ENCODE measurements around the gene UBN2. TPM values are rescaled to one million over a fixed set of nuclear protein-coding genes. Genes with fewer than 3 reads are reported as not detected.

UBN2 gene
- total RNA-seq, 1 donor = 9.8 TPM

DNA sequence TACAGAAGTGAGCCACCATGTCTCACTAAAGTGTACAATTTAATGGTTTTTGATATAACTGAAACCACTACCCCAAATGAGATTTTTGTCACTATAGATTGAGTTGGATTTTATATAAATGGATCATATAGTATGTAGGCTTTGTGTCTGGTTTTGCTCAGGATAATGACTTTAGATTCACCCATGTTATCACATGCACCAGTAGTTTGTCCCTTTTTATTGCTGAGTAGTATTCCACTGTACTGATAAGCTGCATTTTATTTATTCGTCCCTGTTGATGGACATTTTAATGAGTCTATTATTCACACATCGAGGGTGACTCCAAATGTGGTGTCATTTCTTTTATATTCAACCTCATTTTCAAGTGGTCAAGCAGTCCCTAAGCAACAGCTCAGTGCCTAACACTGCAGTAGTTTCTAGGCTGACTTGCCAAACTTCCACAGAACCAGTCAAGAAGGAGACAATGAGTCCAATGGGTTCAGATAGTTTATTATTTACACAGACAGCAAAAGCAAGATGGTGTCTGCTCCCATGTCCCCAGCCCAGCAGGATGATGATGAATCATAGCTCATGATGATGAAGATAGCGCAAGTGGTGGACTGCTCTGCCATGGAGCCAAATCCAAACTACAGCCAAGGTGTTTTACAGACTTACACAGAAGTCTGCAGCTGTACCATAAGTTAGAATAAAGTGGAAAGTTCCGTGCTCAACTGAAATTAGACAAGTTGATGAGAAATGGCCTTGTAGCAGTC, 103.5 kb downstream of the UBN2 start:
- Histone ChIP-seq H3K79me2 (ENCODE audit: insufficient read depth, low read length) (no peaks in the 10 kb centered on the region), H3K27me3 (ENCODE audit: insufficient read depth, low read length) (no peaks in the 10 kb centered on the region), H3K27ac (ENCODE audit: low read depth, low read length) (no peak overlapping the region), H3K4me3 (ENCODE audit: insufficient read depth, low read length) (no peak overlapping the region), H3K4me1 (ENCODE audit: insufficient read depth, low read length) (no peaks in the 10 kb centered on the region), H3K9me3 (ENCODE audit: low read depth, low read length) (no peaks in the 10 kb centered on the region), H3K4me2 (ENCODE audit: insufficient read depth, low read length) (no peak overlapping the region), H2AFZ (ENCODE audit: low read length) (no peak overlapping the region), H4K20me1 (ENCODE audit: insufficient read depth, low read length) (no peaks in the 10 kb centered on the region), H3K36me3 (ENCODE audit: insufficient read depth, low read length) (no peaks in the 10 kb centered on the region)
- TF ChIP-seq, protein P1, sequence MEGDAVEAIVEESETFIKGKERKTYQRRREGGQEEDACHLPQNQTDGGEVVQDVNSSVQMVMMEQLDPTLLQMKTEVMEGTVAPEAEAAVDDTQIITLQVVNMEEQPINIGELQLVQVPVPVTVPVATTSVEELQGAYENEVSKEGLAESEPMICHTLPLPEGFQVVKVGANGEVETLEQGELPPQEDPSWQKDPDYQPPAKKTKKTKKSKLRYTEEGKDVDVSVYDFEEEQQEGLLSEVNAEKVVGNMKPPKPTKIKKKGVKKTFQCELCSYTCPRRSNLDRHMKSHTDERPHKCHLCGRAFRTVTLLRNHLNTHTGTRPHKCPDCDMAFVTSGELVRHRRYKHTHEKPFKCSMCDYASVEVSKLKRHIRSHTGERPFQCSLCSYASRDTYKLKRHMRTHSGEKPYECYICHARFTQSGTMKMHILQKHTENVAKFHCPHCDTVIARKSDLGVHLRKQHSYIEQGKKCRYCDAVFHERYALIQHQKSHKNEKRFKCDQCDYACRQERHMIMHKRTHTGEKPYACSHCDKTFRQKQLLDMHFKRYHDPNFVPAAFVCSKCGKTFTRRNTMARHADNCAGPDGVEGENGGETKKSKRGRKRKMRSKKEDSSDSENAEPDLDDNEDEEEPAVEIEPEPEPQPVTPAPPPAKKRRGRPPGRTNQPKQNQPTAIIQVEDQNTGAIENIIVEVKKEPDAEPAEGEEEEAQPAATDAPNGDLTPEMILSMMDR (IDR thresholded peaks at IDR 0.05; ENCODE audit: extremely low read depth, low read depth, low read length) = no peak
- no peak for DNase-seq (ENCODE audit: insufficient read length, low spot score, missing footprints)

- no peak overlapping the region for H3K4me3 ChIP-seq (ENCODE audit: insufficient read depth, low read length)
- H3K4me1 ChIP-seq (ENCODE audit: insufficient read depth, low read length) = peaks cover 8% of the 10 kb centered on the region
- H3K36me3 ChIP-seq (ENCODE audit: insufficient read depth, low read length) = no peaks in the 10 kb centered on the region
- TF ChIP-seq, protein P1 (IDR thresholded peaks at IDR 0.05; ENCODE audit: extremely low read depth, low read depth, low read length) = no peak
- H3K27me3 ChIP-seq (ENCODE audit: insufficient read depth, low read length) = no peaks in the 10 kb centered on the region
- H2AFZ ChIP-seq (ENCODE audit: low read length) = no peak overlapping the region
- peaks cover 21% of the 10 kb centered on the region for H3K79me2 ChIP-seq (ENCODE audit: insufficient read depth, low read length)
- no peak overlapping the region for H3K4me2 ChIP-seq (ENCODE audit: insufficient read depth, low read length)
- H3K9me3 ChIP-seq (ENCODE audit: low read depth, low read length) = no peaks in the 10 kb centered on the region
- no peak overlapping the region for H3K27ac ChIP-seq (ENCODE audit: low read depth, low read length)
- H4K20me1 ChIP-seq (ENCODE audit: insufficient read depth, low read length) = no peaks in the 10 kb centered on the region
- DNase-seq (ENCODE audit: insufficient read length, low spot score, missing footprints) = no peak
These were observed 108.0 kb downstream of the UBN2 start for GRCh38 chr7:139339025-139339424.

- no peak for DNase-seq (ENCODE audit: insufficient read length, low spot score, missing footprints)
- Histone ChIP-seq H4K20me1 (ENCODE audit: insufficient read depth, low read length) (no peaks in the 10 kb centered on the region), H3K79me2 (ENCODE audit: insufficient read depth, low read length) (peaks cover 24% of the 10 kb centered on the region), H3K27me3 (ENCODE audit: insufficient read depth, low read length) (no peaks in the 10 kb centered on the region), H3K4me3 (ENCODE audit: insufficient read depth, low read length) (peak overlapping the region; percentile 96), H3K27ac (ENCODE audit: low read depth, low read length) (peak overlapping the region; percentile 97), H3K9me3 (ENCODE audit: low read depth, low read length) (no peaks in the 10 kb centered on the region), H3K36me3 (ENCODE audit: insufficient read depth, low read length) (no peaks in the 10 kb centered on the region), H2AFZ (ENCODE audit: low read length) (peak overlapping the region; percentile 81), H3K4me2 (ENCODE audit: insufficient read depth, low read length) (peak overlapping the region; percentile 99), H3K4me1 (ENCODE audit: insufficient read depth, low read length) (peaks cover 8% of the 10 kb centered on the region)
- TF ChIP-seq, protein P1 (IDR thresholded peaks at IDR 0.05; ENCODE audit: extremely low read depth, low read depth, low read length) = no peak
These were observed 108.6 kb downstream of the UBN2 start for GRCh38 chr7:139339698-139340036.

GRCh38 chr7:139340037-139340807, 109.2 kb downstream of the UBN2 start:
- Histone ChIP-seq H3K79me2 (ENCODE audit: insufficient read depth, low read length) (peaks cover 24% of the 10 kb centered on the region), H3K36me3 (ENCODE audit: insufficient read depth, low read length) (no peaks in the 10 kb centered on the region), H3K4me2 (ENCODE audit: insufficient read depth, low read length) (peak overlapping the region; percentile 99), H3K27ac (ENCODE audit: low read depth, low read length) (peak overlapping the region; percentile 97), H3K27me3 (ENCODE audit: insufficient read depth, low read length) (no peaks in the 10 kb centered on the region), H3K4me3 (ENCODE audit: insufficient read depth, low read length) (peak overlapping the region; percentile 96), H3K4me1 (ENCODE audit: insufficient read depth, low read length) (peaks cover 8% of the 10 kb centered on the region), H4K20me1 (ENCODE audit: insufficient read depth, low read length) (no peaks in the 10 kb centered on the region), H3K9me3 (ENCODE audit: low read depth, low read length) (no peaks in the 10 kb centered on the region), H2AFZ (ENCODE audit: low read length) (peak overlapping the region; percentile 81)
- DNase-seq (ENCODE audit: insufficient read length, low spot score, missing footprints) = peak; percentile 96
- TF ChIP-seq, protein P1 (IDR thresholded peaks at IDR 0.05; ENCODE audit: extremely low read depth, low read depth, low read length) = peak; percentile 75

All from osteoblast (primary cell).